ENCODE measurements around the gene PPIL1. TPM values are rescaled to one million over a fixed set of nuclear protein-coding genes. Genes with fewer than 3 reads are reported as not detected.

Gene PPIL1
- total RNA-seq, 1 donor from 2014 or later = 36.6 TPM

DNA sequence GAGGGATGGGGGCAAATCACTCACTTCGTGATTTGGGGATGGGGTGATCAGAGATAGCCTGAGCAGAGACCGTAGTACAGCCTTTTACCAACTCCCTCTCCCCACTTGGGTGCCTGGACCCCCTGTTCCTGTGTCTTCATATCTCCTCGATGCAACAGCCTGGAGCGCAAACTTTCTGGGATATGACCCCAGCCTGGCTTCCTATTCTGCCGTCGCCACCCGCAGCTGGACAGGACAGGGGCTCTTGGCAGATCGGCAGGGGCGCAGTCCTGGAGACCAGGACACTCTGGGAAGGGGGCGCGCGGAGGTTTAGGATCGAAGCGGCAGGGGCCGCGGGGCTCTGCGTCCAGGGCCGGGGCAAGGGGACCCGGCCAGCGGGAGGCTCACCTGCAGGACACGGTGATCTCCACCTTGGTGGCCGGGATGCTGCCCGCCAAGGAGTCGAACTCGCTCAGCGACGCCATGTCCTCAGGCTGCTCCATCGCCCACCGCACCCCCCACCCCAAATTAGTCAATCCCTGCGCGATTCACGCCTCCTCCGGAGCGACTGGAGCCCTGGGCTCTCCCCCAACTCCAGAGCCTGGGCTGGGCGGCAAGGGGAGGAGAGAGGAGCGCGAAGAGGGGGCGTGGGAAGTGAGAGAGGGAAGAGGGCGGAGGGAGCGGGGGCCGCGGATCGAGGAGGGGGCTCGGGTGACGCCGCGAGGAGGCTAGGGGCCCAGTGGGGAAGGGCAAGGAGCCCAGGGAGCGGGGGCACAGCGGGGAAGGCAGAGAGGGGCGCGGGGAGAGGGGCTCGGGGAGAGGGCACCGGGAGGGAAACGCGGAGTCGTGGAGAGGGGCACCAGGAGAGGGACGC is 35.5 kb downstream of the PPIL1 start, which contains the start of gene CPNE5:
Gene CPNE5, minus strand, starts transcription at position 549 of the 853 bp plus-strand sequence. Its CDS starts 67 bp downstream, at position 482.
- Histone ChIP-seq H2AFZ (ENCODE audit: low read depth, low read length) (peak within 1 kb of the TSS; percentile 61), H3K4me1 (ENCODE audit: insufficient read depth, low read length) (peaks cover 14% of the 10 kb centered on the region), H3K36me3 (ENCODE audit: insufficient read depth, low read length) (no peaks in the 10 kb centered on the region), H3K4me3 (ENCODE audit: insufficient read depth, low read depth, low read length) (peak within 1 kb of the TSS; percentile 37), H3K27me3 (ENCODE audit: insufficient read depth, low read length) (peaks cover 35% of the 10 kb centered on the region), H4K20me1 (ENCODE audit: insufficient read depth, low read length) (no peaks in the 10 kb centered on the region), H3K9ac (ENCODE audit: low read length) (peak within 1 kb of the TSS; percentile 35), H3K27ac (ENCODE audit: low read depth, low read length) (no peak within 1 kb of the TSS), H3K4me2 (ENCODE audit: low read length) (peak within 1 kb of the TSS; percentile 86), H3K9me3 (ENCODE audit: insufficient read depth, low read depth, low read length) (no peaks in the 10 kb centered on the region), H3K79me2 (ENCODE audit: insufficient read depth, low read length) (no peaks in the 10 kb centered on the region)
- Mint-ChIP-seq H3K9me3 (ENCODE audit: unreplicated experiment) (peaks cover 3% of the 10 kb centered on the region), H3K27me3 (ENCODE audit: low read depth, unreplicated experiment) (peaks cover 62% of the 10 kb centered on the region), H3K4me1 (ENCODE audit: low read depth, unreplicated experiment) (no peaks in the 10 kb centered on the region), H3K27ac (ENCODE audit: unreplicated experiment) (no peak within 1 kb of the TSS), H3K4me3 (ENCODE audit: unreplicated experiment) (peak within 1 kb of the TSS; percentile 81), H3K36me3 (ENCODE audit: low read depth, unreplicated experiment) (peaks cover 3% of the 10 kb centered on the region)
- FAIRE-seq (no peak), DNase-seq (ENCODE audit: low read depth) (no peak)
- TF ChIP-seq EZH2 (IDR thresholded peaks at IDR 0.05; ENCODE audit: insufficient read depth, low read length) = peak; percentile 65
- TF ChIP-seq, protein P1, sequence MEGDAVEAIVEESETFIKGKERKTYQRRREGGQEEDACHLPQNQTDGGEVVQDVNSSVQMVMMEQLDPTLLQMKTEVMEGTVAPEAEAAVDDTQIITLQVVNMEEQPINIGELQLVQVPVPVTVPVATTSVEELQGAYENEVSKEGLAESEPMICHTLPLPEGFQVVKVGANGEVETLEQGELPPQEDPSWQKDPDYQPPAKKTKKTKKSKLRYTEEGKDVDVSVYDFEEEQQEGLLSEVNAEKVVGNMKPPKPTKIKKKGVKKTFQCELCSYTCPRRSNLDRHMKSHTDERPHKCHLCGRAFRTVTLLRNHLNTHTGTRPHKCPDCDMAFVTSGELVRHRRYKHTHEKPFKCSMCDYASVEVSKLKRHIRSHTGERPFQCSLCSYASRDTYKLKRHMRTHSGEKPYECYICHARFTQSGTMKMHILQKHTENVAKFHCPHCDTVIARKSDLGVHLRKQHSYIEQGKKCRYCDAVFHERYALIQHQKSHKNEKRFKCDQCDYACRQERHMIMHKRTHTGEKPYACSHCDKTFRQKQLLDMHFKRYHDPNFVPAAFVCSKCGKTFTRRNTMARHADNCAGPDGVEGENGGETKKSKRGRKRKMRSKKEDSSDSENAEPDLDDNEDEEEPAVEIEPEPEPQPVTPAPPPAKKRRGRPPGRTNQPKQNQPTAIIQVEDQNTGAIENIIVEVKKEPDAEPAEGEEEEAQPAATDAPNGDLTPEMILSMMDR (IDR thresholded peaks at IDR 0.05; ENCODE audit: insufficient read depth, low read depth, low read length) = no peak

DNA sequence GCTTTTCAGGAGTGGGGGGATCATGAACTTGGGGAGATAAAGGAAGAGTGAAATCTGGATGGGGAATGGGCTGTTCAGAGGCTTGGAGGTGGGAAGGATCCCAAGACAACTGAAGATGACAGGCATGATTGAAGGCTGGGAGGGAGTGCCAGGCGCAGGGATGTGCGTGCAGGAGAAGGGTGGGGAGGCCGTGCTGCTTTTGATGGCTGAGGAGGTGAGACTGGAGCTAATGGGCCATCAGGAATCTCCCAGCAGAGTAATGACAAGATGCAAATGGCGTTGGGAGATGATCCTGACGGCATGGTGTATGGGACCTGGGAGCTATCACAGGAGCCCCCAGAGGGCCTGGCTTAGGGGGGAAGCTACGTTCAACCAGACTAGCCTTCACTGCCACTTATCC is 36.9 kb downstream of the PPIL1 start:
- peaks cover 35% of the 10 kb centered on the region for H3K27me3 ChIP-seq (ENCODE audit: insufficient read depth, low read length)
- no peaks in the 10 kb centered on the region for H3K79me2 ChIP-seq (ENCODE audit: insufficient read depth, low read length)
- H3K27me3 Mint-ChIP-seq (ENCODE audit: low read depth, unreplicated experiment) = peaks cover 51% of the 10 kb centered on the region
- no peak overlapping the region for H3K27ac ChIP-seq (ENCODE audit: low read depth, low read length)
- no peak overlapping the region for H3K4me3 ChIP-seq (ENCODE audit: insufficient read depth, low read depth, low read length)
- H3K4me2 ChIP-seq (ENCODE audit: low read length) = no peak overlapping the region
- H3K27ac Mint-ChIP-seq (ENCODE audit: unreplicated experiment) = no peak overlapping the region
- H3K4me1 Mint-ChIP-seq (ENCODE audit: low read depth, unreplicated experiment) = no peaks in the 10 kb centered on the region
- H3K36me3 ChIP-seq (ENCODE audit: insufficient read depth, low read length) = no peaks in the 10 kb centered on the region
- H3K4me3 Mint-ChIP-seq (ENCODE audit: unreplicated experiment) = no peak overlapping the region
- no peaks in the 10 kb centered on the region for H4K20me1 ChIP-seq (ENCODE audit: insufficient read depth, low read length)
- H3K9ac ChIP-seq (ENCODE audit: low read length) = no peak overlapping the region
- peaks cover 3% of the 10 kb centered on the region for H3K9me3 Mint-ChIP-seq (ENCODE audit: unreplicated experiment)
- peaks cover 1% of the 10 kb centered on the region for H3K36me3 Mint-ChIP-seq (ENCODE audit: low read depth, unreplicated experiment)
- H3K9me3 ChIP-seq (ENCODE audit: insufficient read depth, low read depth, low read length) = peaks cover 3% of the 10 kb centered on the region
- no peak overlapping the region for H2AFZ ChIP-seq (ENCODE audit: low read depth, low read length)
- TF ChIP-seq, protein P1 (IDR thresholded peaks at IDR 0.05; ENCODE audit: insufficient read depth, low read depth, low read length) = no peak
- TF ChIP-seq EZH2 (IDR thresholded peaks at IDR 0.05; ENCODE audit: insufficient read depth, low read length) = no peak
- no peak for DNase-seq (ENCODE audit: low read depth)
- peaks cover 14% of the 10 kb centered on the region for H3K4me1 ChIP-seq (ENCODE audit: insufficient read depth, low read length)
- no peak for FAIRE-seq

DNA sequence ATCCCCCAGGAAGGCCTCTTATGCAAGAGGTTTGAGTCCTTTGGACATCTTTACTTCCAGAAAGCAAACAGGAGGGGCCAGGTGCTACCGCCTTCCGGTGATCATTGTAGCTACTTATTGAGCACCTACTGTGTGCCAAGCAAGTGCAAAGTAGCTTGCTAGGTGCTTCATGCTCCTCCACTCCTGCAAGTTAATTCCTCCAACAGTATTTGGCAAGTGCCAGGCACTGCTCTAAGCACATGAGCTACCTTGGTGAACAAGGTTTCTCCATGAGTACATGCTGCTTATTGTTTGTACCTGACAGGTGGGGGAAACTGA is 37.6 kb downstream of the PPIL1 start:
- Histone ChIP-seq H3K79me2 (ENCODE audit: insufficient read depth, low read length) (no peaks in the 10 kb centered on the region), H2AFZ (ENCODE audit: low read depth, low read length) (no peak overlapping the region), H3K9ac (ENCODE audit: low read length) (no peak overlapping the region), H3K36me3 (ENCODE audit: insufficient read depth, low read length) (no peaks in the 10 kb centered on the region), H3K9me3 (ENCODE audit: insufficient read depth, low read depth, low read length) (peaks cover 3% of the 10 kb centered on the region), H4K20me1 (ENCODE audit: insufficient read depth, low read length) (no peaks in the 10 kb centered on the region), H3K27ac (ENCODE audit: low read depth, low read length) (no peak overlapping the region), H3K4me2 (ENCODE audit: low read length) (no peak overlapping the region), H3K27me3 (ENCODE audit: insufficient read depth, low read length) (peaks cover 35% of the 10 kb centered on the region), H3K4me1 (ENCODE audit: insufficient read depth, low read length) (peaks cover 14% of the 10 kb centered on the region), H3K4me3 (ENCODE audit: insufficient read depth, low read depth, low read length) (no peak overlapping the region)
- peaks cover 49% of the 10 kb centered on the region for H3K27me3 Mint-ChIP-seq (ENCODE audit: low read depth, unreplicated experiment)
- H3K9me3 Mint-ChIP-seq (ENCODE audit: unreplicated experiment) = peaks cover 3% of the 10 kb centered on the region
- H3K27ac Mint-ChIP-seq (ENCODE audit: unreplicated experiment) = no peak overlapping the region
- no peak for DNase-seq (ENCODE audit: low read depth)
- H3K4me3 Mint-ChIP-seq (ENCODE audit: unreplicated experiment) = no peak overlapping the region
- H3K4me1 Mint-ChIP-seq (ENCODE audit: low read depth, unreplicated experiment) = no peaks in the 10 kb centered on the region
- H3K36me3 Mint-ChIP-seq (ENCODE audit: low read depth, unreplicated experiment) = peaks cover 1% of the 10 kb centered on the region
- TF ChIP-seq, protein P1 (IDR thresholded peaks at IDR 0.05; ENCODE audit: insufficient read depth, low read depth, low read length) = no peak
- no peak for TF ChIP-seq EZH2 (IDR thresholded peaks at IDR 0.05; ENCODE audit: insufficient read depth, low read length)
- no peak for FAIRE-seq
